Measurements from ENCODE around the gene PPIA.
A peak's percentile ranks its signal among the peaks of the same experiment; 100 is the strongest.
"Not testable (repeated sequence)": the region's sequence is repeated elsewhere in the genome, so short reads cannot be mapped to it uniquely, and the experiment has no call there.

The PPIA gene

GRCh38 chr7:44764081-44764480 is 32.4 kb upstream of the PPIA start:
- DNase-seq (ENCODE audit: low spot score): no peak

GRCh38 chr7:44764665-44765578 is 31.6 kb upstream of the PPIA start:
- DNase-seq (ENCODE audit: low spot score): no peak

DNA sequence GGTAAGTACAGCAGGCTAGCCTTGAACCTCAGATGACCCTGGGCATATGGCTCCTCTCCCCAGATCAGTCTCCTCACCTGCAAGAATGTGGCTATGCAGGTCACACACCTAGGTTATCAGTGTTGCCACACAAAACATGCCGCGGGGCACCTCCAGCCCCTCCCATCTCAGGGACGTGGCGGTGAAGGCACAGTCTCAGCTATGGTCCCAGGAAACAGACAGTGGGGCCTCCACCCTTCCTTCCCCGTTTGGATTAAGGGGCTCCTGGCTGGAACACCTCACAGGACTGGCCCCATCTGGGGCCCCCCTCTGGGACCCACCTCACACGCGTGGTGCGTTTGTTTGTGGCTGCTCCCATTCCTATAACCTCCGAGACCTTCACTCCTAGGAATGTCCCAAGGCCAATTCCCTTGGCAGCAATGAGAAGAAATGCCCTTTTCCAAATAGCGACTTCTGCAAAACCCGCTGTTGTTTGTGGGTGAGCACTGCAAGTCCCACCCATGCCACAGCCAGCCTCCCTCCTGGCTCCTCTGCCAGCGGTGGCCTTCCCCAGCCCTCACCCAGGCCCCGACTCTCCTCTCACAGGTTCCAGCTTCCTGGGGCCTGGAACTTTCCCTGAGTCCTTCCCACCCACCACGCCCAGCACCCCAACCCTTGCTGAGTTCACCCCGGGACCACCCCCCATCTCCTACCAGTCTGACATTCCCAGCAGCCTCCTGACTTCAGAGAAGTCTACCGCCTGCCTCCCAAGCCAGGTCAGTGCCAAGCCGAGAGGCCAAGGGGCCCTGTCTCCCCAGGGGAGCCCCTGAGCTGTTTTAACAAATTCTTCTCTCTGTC is 30.7 kb upstream of the PPIA start:
- DNase-seq (ENCODE audit: low spot score): no peak

DNA sequence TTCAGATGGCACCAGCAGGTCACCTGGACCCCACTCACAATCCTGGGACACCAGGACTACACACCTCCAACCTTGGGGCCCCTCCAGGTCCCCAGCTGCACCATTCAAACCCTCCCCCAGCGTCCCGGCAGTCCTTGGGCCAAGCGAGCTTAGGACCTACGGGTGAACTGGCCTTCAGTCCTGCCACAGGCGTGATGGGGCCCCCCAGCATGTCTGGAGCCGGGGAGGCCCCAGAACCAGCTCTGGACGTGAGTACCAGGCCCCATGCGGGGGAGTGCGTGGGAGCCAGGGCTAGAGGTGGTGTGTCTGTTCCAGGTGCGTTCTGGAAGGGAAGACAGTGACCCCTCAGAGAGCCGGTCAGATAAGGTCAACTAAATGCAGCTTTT is 30.1 kb upstream of the PPIA start:
- no peak for DNase-seq (ENCODE audit: low spot score)

- peak; percentile 65 for DNase-seq (ENCODE audit: low spot score)
Measured at GRCh38 chr7:44767134-44767911, 29.2 kb upstream of the PPIA start.

DNA sequence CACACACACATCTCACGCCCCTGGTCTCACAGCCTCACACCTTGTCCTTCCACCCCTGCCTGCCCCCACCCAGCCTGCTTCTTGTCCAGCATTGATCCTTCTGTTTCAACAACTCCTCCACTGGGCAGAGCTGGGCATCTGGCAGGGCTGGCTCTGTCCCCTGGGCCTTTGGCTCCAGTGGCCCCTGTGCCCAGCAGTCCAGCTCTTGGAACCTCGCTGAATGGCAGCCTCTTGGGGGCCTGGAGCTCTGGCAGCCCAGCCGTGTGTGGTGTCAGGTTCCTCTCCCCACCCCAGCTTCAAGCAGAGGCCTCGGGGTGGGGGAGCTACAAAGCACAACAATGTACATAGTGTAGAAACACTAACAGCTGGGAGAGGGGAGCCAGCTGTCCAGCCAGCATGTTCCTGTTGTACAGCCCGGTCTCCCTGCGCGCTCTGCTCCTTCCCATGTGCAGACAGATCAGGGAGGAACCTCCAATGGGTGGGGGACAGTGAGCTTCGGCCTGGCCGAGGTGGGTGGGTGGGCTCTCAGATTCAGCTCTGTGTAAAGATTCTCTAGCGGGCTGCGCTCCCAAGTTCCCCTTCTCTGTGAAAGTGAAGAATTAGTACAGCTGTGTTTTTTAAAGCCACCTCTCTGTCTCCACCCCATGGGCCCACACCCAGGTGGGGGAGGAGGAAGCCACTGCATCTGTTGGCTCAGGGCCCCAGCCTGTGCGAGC is 28.4 kb upstream of the PPIA start:
- peak; percentile 80 for DNase-seq (ENCODE audit: low spot score)

GRCh38 chr7:44768628-44769371 is 27.7 kb upstream of the PPIA start:
- DNase-seq (ENCODE audit: low spot score): peak; percentile 51

DNA sequence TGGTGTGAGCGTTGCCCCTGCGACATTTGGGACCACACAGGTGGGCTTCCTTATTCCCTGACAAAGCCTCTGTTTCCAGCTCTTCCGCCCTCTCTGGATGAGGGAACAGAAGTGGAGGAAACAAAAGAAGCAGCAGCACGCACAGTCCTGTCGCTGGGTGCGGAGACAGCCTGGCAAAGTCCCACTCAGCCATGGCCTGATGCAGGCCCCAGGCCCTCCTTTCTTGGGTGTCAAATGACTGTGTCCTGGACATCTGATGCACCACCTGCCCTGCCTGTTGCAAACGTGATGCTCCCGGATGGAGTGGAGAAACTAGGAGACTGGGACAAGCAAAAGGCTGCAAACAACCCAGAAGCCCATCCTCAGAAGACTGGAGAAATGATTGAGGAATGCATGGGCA is 27.1 kb upstream of the PPIA start:
- no peak for DNase-seq (ENCODE audit: low spot score)

- no peak for DNase-seq (ENCODE audit: low spot score)
Measured at GRCh38 chr7:44769776-44770294, 26.6 kb upstream of the PPIA start.

GRCh38 chr7:44771358-44771757 is 25.1 kb upstream of the PPIA start:
- no peak for DNase-seq (ENCODE audit: low spot score)

- no peak for DNase-seq (ENCODE audit: low spot score)
Measured at GRCh38 chr7:44772440-44772839, 24.0 kb upstream of the PPIA start.

DNA sequence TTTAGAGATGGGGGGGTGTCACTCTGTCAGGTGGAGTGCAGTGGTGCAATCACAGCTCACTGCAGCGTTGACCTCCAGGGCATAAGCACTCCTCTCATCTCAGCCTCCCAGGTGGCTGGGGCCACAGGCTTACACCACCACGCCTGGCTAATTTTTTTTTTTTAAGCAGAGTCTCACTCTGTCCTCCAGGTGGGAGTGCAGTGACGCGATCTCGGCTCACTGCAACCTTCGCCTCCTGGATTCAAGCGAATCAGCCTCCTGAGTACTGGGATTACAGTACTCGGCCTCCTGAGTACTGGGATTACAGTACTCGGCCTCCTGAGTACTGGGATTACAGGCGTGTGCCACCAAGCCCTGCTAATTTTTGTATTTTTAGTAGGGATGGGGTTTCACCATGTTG is 23.6 kb upstream of the PPIA start:
- no peak for DNase-seq (ENCODE audit: low spot score)

- not testable (repeated sequence) for DNase-seq (ENCODE audit: low spot score)
Measured at GRCh38 chr7:44774486-44774885, 22.0 kb upstream of the PPIA start.

GRCh38 chr7:44775383-44776107 is 20.9 kb upstream of the PPIA start:
- no peak for DNase-seq (ENCODE audit: low spot score)

DNA sequence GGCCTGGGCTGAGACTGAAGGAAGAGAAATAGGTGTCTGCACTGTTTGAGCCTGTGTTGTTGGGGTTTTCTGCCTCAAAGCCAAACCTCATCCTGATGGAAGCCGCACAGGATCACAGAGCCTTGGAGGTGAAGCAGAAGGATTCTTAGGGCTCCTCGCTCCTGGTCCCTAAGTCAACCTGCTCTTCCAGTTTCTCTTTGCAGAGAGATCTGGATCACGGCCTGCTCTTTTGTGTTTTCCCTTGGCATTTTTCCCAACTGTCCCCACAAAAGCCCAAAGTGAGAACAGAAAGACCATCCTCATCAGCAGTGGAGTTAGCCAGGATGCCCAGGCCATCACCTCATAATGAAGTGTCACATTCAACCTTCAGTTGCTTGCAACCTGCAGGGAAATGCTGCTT is 20.3 kb upstream of the PPIA start:
- no peak for DNase-seq (ENCODE audit: low spot score)

DNA sequence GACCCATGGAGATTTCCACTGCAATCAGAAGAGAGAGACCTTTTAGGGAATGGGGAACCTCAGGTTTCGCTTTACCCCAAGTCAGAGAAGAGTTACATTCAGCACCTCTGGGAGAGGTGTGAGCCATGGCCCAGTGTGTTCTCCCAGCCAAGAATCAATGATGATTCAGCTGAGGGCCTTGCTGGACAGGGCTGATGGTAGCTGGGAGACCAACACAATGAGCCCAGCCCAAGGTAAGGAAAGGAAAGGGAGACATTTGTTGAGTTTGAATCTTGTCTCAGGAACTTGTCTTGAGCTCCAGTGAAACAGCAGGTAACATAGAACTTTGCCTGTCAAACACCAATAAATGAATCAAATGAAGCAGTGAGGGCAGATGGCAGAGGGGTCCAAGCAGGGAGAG is 14.0 kb upstream of the PPIA start:
- no peak for DNase-seq (ENCODE audit: low spot score)

- no peak for DNase-seq (ENCODE audit: low spot score)
Measured at GRCh38 chr7:44783407-44783806, 13.1 kb upstream of the PPIA start.

- DNase-seq (ENCODE audit: low spot score): no peak
Measured at GRCh38 chr7:44784364-44784763, 12.1 kb upstream of the PPIA start.

DNA sequence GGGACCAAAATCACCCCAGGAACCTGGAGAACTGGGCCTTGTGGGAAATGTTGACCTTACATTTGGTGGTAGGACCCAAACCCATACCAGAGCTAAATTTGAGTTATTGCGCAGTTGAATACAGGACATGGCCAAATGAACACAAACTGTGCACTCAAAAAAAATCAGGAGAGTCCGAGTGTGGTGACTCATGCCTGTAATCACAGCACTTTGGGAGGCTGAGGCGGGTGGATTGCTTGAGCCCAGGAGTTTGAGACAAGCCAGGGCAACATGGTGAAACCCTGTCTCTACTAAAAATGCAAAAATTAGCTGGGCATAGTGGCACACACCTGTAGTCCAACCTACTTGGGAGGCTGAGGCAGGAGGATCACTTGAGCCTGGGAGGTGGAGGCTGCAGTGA is 11.3 kb upstream of the PPIA start:
- not testable (repeated sequence) for DNase-seq (ENCODE audit: low spot score)

- no peak for DNase-seq (ENCODE audit: low spot score)
Measured at GRCh38 chr7:44787041-44787440, 9.4 kb upstream of the PPIA start.

Data from Ammon's horn (tissue), 1 donor.